Testis (tissue), 3 donors: ENCODE measurements around the gene MBD6. TPM values are rescaled to one million over a fixed set of nuclear protein-coding genes. Genes with fewer than 3 reads are reported as not detected.

Experiments used
- DNase-seq: peaks from one replicate; pipeline ENCODE4 v3.0.0-alpha.2; 2019
- H3K27ac ChIP-seq, 2 donors: fragments of 200-600 bp; sonication (generic); one replicate each; pipeline ENCODE4 v1.5.1; 2019
- H3K27me3 ChIP-seq: fragments of 200-600 bp; sonication (generic); one replicate; pipeline ENCODE4 v1.5.1; 2019
- H3K36me3 ChIP-seq: fragments of 200-600 bp; sonication (generic); one replicate; pipeline ENCODE4 v1.5.1; 2017; ENCODE audit warnings: low read depth; ENCODE audit errors: missing control alignments
- H3K4me1 ChIP-seq: fragments of 200-600 bp; sonication (generic); one replicate; pipeline ENCODE4 v1.5.1; 2019
- H3K4me3 ChIP-seq, 2 donors: fragments of 200-600 bp; sonication (generic); one replicate each; pipeline ENCODE4 v1.5.1; 2017 to 2019
- H3K9me3 ChIP-seq: fragments of 200-600 bp; sonication (generic); one replicate; pipeline ENCODE4 v1.5.1; 2017
- CTCF ChIP-seq, 3 experiments: fragments of 450-650 bp in 2 of 3; fragments of 200-600 bp in 1 of 3; sonication (generic) in 1 of 3; IDR thresholded peaks; one replicate each; pipeline ENCODE4 v1.5.1; 2016 to 2019; ENCODE audit warnings: antibody characterized with exemption in 3 of 3, mild to moderate bottlenecking in 2 of 3, moderate library complexity in 1 of 3
- POLR2A ChIP-seq: fragments of 450-650 bp; IDR thresholded peaks from one replicate; pipeline ENCODE4 v1.6.1; 2017; ENCODE audit warnings: antibody characterized with exemption, mild to moderate bottlenecking, moderate library complexity
- WGBS, 2 donors: methylation state at CpG; one replicate each; pipeline ENCODE4 v1.1.5; 2018; 5-methylcytosine and 5-hydroxymethylcytosine counted together
- intact Hi-C: fragments of 100-400 bp; cut with DNase I; formaldehyde crosslinking; loops from one replicate; pipeline ENCODE4 v1.15.1; 2023; ENCODE audit warnings: low total_unique reads
- polyA plus RNA-seq: library from polyadenylated mRNA; stranded (reverse); fragments of 350-450 nt; fragmentation: Illumina TruSeq; extraction: RNeasy Lipid Tissue Mini Kit (QIAGEN cat#74804); gene quantifications from one replicate; pipeline ENCODE4 v1.2.3, GENCODE V29; 2014; ENCODE audit warnings: low read depth, low replicate concordance; ENCODE audit not compliant: insufficient read depth
- total RNA-seq, 2 donors: library from RNA; depleted of rRNA; stranded (reverse); fragments of >200 nt; gene quantifications; one replicate each; pipeline ENCODE4 v1.2.3, GENCODE V29; 2016

Gene MBD6
- total and polyA plus RNA-seq, 3 donors from 2014 or later, result 84.7 to 130 (median 86.6) TPM

- no peaks in the 10 kb centered on the region for H3K36me3 ChIP-seq
- no peaks in the 10 kb centered on the region for H3K4me1 ChIP-seq
- H3K27ac ChIP-seq, result no peak overlapping the region
- no peak for DNase-seq
- no peak for TF ChIP-seq CTCF (IDR thresholded peaks at IDR 0.05)
- no peak for TF ChIP-seq POLR2A
- no peak overlapping the region for H3K4me3 ChIP-seq
- H3K27me3 ChIP-seq, result no peaks in the 10 kb centered on the region
- H3K9me3 ChIP-seq, result no peaks in the 10 kb centered on the region
- 94 to 95% methylated on average over 7 to 8 of the region's 8 CpGs for WGBS, 2 donors
- intact Hi-C loops, result no loop called here
Measured at GRCh38 chr12:57533108-57533507, 10.5 kb downstream of the MBD6 start.

- H3K36me3 ChIP-seq, result no peaks in the 10 kb centered on the region
Measured at GRCh38 chr12:57534250-57534649, 11.6 kb downstream of the MBD6 start.

GRCh38 chr12:57534991-57535543 lies 12.4 kb downstream of the MBD6 start:
- intact Hi-C loops, result no loop called here
- no peaks in the 10 kb centered on the region for H3K36me3 ChIP-seq
- no peak overlapping the region for H3K27ac ChIP-seq
- no peaks in the 10 kb centered on the region for H3K4me1 ChIP-seq
- WGBS, 2 donors, result 90% methylated on average over 3 of the region's 3 CpGs
- TF ChIP-seq POLR2A, result no peak
- no peak for TF ChIP-seq CTCF (IDR thresholded peaks at IDR 0.05)
- H3K4me3 ChIP-seq, result no peak overlapping the region
- no peaks in the 10 kb centered on the region for H3K27me3 ChIP-seq
- H3K9me3 ChIP-seq, result no peaks in the 10 kb centered on the region
- no peak for DNase-seq

More at GRCh38 chr12:57534250-57534649, 11.6 kb downstream of the MBD6 start:
- Histone ChIP-seq H3K27me3 (no peaks in the 10 kb centered on the region), H3K27ac (no peak overlapping the region), H3K9me3 (no peaks in the 10 kb centered on the region), H3K4me3 (no peak overlapping the region), H3K4me1 (no peaks in the 10 kb centered on the region)
- TF ChIP-seq POLR2A (no peak), CTCF (IDR thresholded peaks at IDR 0.05) (no peak)
- DNase-seq, result no peak
- WGBS, 2 donors, result 83 to 92% methylated on average over 5 of the region's 5 CpGs
- intact Hi-C loops, result no loop called here

GRCh38 chr12:57535764-57536596 lies 13.4 kb downstream of the MBD6 start:
- Histone ChIP-seq H3K27ac (no peak overlapping the region), H3K4me3 (no peak overlapping the region), H3K27me3 (no peaks in the 10 kb centered on the region), H3K4me1 (no peaks in the 10 kb centered on the region), H3K9me3 (no peaks in the 10 kb centered on the region), H3K36me3 (no peaks in the 10 kb centered on the region)
- TF ChIP-seq CTCF (IDR thresholded peaks at IDR 0.05) (no peak), POLR2A (no peak)
- 89 to 96% methylated on average over 6 of the region's 6 CpGs for WGBS, 2 donors
- intact Hi-C loops, result no loop called here
- DNase-seq, result no peak
